H1 (cell line): ENCODE measurements around the gene PRSS12. TPM values are rescaled to one million over a fixed set of nuclear protein-coding genes. Genes with fewer than 3 reads are reported as not detected.

Source experiments
- CTCF ChIA-PET: fragments of 300-600 bp; sonication (Branson Sonifier 250); formaldehyde crosslinking; loops from one replicate; lab custom pipeline; 2021; ENCODE audit not compliant: partially characterized antibody; lab: Charles Lee
- POLR2A ChIA-PET: fragments of 300-600 bp; sonication (Branson Sonifier 250); formaldehyde crosslinking; loops from one replicate; lab custom pipeline; 2021; ENCODE audit warnings: inconsistent platforms; ENCODE audit not compliant: partially characterized antibody; lab: Charles Lee
- DNase-seq, 2 experiments: peaks; one replicate each; pipeline versions ENCODE4 v3.0.0 to v3.0.0-alpha.2; 2010 to 2022; ENCODE audit warnings: low spot score in 2 of 2, low read depth in 1 of 2, mixed read lengths in 1 of 2
- FAIRE-seq: peaks from 2 replicates; lab custom pipeline; 2011; peaks lifted over from hg19 to GRCh38; lab: Jason Lieb, UNC
- H2AFZ ChIP-seq: 2 replicates; pipeline ENCODE4 v1.8.1; 2012; ENCODE audit warnings: low read length, inconsistent platforms
- H2AK5ac ChIP-seq: 2 replicates; pipeline ENCODE4 v1.6.1; 2013; ENCODE audit warnings: low read depth, low read length
- H2BK120ac ChIP-seq: replicated peaks from 2 replicates; pipeline ENCODE3; 2013; ENCODE audit warnings: low read depth, low read length, inconsistent platforms
- H2BK12ac ChIP-seq: 2 replicates; pipeline ENCODE4 v1.6.1; 2013; ENCODE audit warnings: low read depth, low read length
- H2BK15ac ChIP-seq: 2 replicates; pipeline ENCODE4 v1.6.1; 2013; ENCODE audit warnings: low read length
- H2BK20ac ChIP-seq: 2 replicates; pipeline ENCODE4 v1.6.1; 2013; ENCODE audit warnings: low read length
- H2BK5ac ChIP-seq: 2 replicates; pipeline ENCODE4 v1.6.1; 2013; ENCODE audit warnings: low read depth, low read length
- H3K14ac ChIP-seq: 2 replicates; pipeline ENCODE4 v1.6.1; 2013; ENCODE audit warnings: inconsistent platforms; ENCODE audit not compliant: insufficient read length
- H3K18ac ChIP-seq: 2 replicates; pipeline ENCODE4 v1.6.1; 2013; ENCODE audit warnings: low read length; ENCODE audit errors: extremely low read depth
- H3K23ac ChIP-seq: 2 replicates; pipeline ENCODE4 v1.6.1; 2013; ENCODE audit warnings: inconsistent platforms; ENCODE audit not compliant: insufficient read length
- H3K23me2 ChIP-seq: 2 replicates; pipeline ENCODE4 v1.6.1; 2013; ENCODE audit warnings: low read depth, low read length
- H3K27ac ChIP-seq: 2 replicates; pipeline ENCODE4 v1.6.1; 2011; ENCODE audit warnings: low read depth, low read length, inconsistent platforms
- H3K27me3 ChIP-seq, 4 experiments: replicated peaks in 1 of 4; 1 replicate in 1 of 4; 2 replicates in 3 of 4; pipeline versions ENCODE4 v1.6.1 to v1.8.1; 2011 to 2013; ENCODE audit warnings: low read length in 3 of 4, mild to moderate bottlenecking in 3 of 4, inconsistent platforms in 2 of 4, mixed read lengths in 2 of 4, moderate library complexity in 1 of 4; ENCODE audit not compliant: control insufficient read depth in 3 of 4, insufficient read depth in 3 of 4; ENCODE audit errors: extremely low read depth in 1 of 4
- H3K36me3 ChIP-seq, 4 experiments: 2 replicates each; pipeline versions ENCODE4 v1.6.1 to v1.8.1; 2011 to 2013; ENCODE audit warnings: mild to moderate bottlenecking in 4 of 4, low read length in 3 of 4, moderate library complexity in 2 of 4, control low read depth in 1 of 4, inconsistent platforms in 1 of 4; ENCODE audit not compliant: insufficient read depth in 4 of 4, control insufficient read depth in 2 of 4
- H3K4ac ChIP-seq: replicated peaks from 2 replicates; pipeline ENCODE3; 2013; ENCODE audit warnings: low read length, low read depth, mixed read lengths, inconsistent platforms; ENCODE audit not compliant: insufficient read length
- H3K4me1 ChIP-seq, 4 experiments: replicated peaks in 1 of 4; 1 replicate in 1 of 4; 2 replicates in 3 of 4; pipeline versions ENCODE4 v1.6.1 to v1.8.1; 2011 to 2013; ENCODE audit warnings: low read length in 3 of 4, inconsistent platforms in 2 of 4, mixed read lengths in 1 of 4; ENCODE audit not compliant: insufficient read depth in 4 of 4, control insufficient read depth in 3 of 4
- H3K4me2 ChIP-seq, 2 experiments: 2 replicates each; pipeline versions ENCODE4 v1.6.1 to v1.8.1; 2011 to 2013; ENCODE audit warnings: low read depth in 2 of 2, low read length in 2 of 2, control low read depth in 1 of 2, inconsistent platforms in 1 of 2, mild to moderate bottlenecking in 1 of 2; ENCODE audit not compliant: insufficient read depth in 1 of 2
- H3K4me3 ChIP-seq, 4 experiments: fragments of 200-600, 300-600 bp in 1 of 4; sonication (generic), shearing (Covaris generic), sonication (Bioruptor Twin) in 1 of 4; 2 replicates each; pipeline versions ENCODE4 v1.5.1 to v1.8.1; 2011 to 2016; ENCODE audit warnings: low read length in 4 of 4, low read depth in 3 of 4, control low read depth in 2 of 4, inconsistent platforms in 2 of 4, mild to moderate bottlenecking in 2 of 4, mixed read lengths in 1 of 4, moderate library complexity in 1 of 4; ENCODE audit not compliant: insufficient read depth in 2 of 4; ENCODE audit errors: extremely low read depth in 1 of 4
- H3K56ac ChIP-seq: replicated peaks from 2 replicates; pipeline ENCODE3; 2013; ENCODE audit warnings: low read depth, mild to moderate bottlenecking, mixed read lengths, low read length, inconsistent platforms; ENCODE audit not compliant: insufficient read length
- H3K79me1 ChIP-seq: 2 replicates; pipeline ENCODE4 v1.6.1; 2013; ENCODE audit warnings: low read depth, low read length, control low read depth
- H3K79me2 ChIP-seq, 2 experiments: 2 replicates each; pipeline versions ENCODE4 v1.6.1 to v1.8.1; 2012 to 2013; ENCODE audit warnings: low read length in 2 of 2, mild to moderate bottlenecking in 2 of 2, inconsistent platforms in 1 of 2; ENCODE audit not compliant: insufficient read depth in 2 of 2, control insufficient read depth in 1 of 2
- H3K9ac ChIP-seq, 4 experiments: replicated peaks in 1 of 4; 1 replicate in 1 of 4; 2 replicates in 3 of 4; pipeline versions ENCODE4 v1.6.1 to v1.8.1; 2011 to 2013; ENCODE audit warnings: low read depth in 3 of 4, low read length in 3 of 4, control low read depth in 2 of 4, mild to moderate bottlenecking in 2 of 4, moderate library complexity in 2 of 4, inconsistent platforms in 1 of 4; ENCODE audit errors: extremely low read depth in 1 of 4
- H3K9me3 ChIP-seq, 2 experiments: 2 replicates each; pipeline versions ENCODE4 v1.6.1 to v1.8.1; 2012 to 2013; ENCODE audit warnings: mild to moderate bottlenecking in 2 of 2, moderate library complexity in 2 of 2, control low read depth in 1 of 2, inconsistent platforms in 1 of 2, low read depth in 1 of 2, low read length in 1 of 2, mixed read lengths in 1 of 2; ENCODE audit not compliant: insufficient read depth in 2 of 2
- H4K20me1 ChIP-seq, 2 experiments: replicated peaks in 1 of 2; 2 replicates each; pipeline versions ENCODE3 to v1.8.1; 2011 to 2013; ENCODE audit warnings: inconsistent platforms in 2 of 2, low read length in 2 of 2, mild to moderate bottlenecking in 1 of 2; ENCODE audit not compliant: insufficient read depth in 2 of 2, control insufficient read depth in 1 of 2
- H4K5ac ChIP-seq: 2 replicates; pipeline ENCODE4 v1.6.1; 2013; ENCODE audit warnings: low read length, low read depth, mixed read lengths, inconsistent platforms; ENCODE audit not compliant: insufficient read length
- H4K8ac ChIP-seq: 2 replicates; pipeline ENCODE4 v1.8.0; 2013; ENCODE audit warnings: mild to moderate bottlenecking, moderate library complexity, low read length, inconsistent platforms; ENCODE audit not compliant: insufficient read depth; ENCODE audit errors: extremely low read depth
- H4K91ac ChIP-seq: replicated peaks from 2 replicates; pipeline ENCODE3; 2013; ENCODE audit warnings: low read length, mixed read lengths, inconsistent platforms; ENCODE audit not compliant: insufficient read length
- PHF8 ChIP-seq: fragments of 200-600 bp; sonication (generic); conservative IDR thresholded peaks from 2 replicates; pipeline ENCODE4 v1.7.1; 2012; ENCODE audit warnings: low read depth, mild to moderate bottlenecking, inconsistent platforms, low read length, moderate library complexity
- WGBS, 2 experiments: shearing (Covaris generic) in 1 of 2; methylation state at CpG; one replicate each; pipeline versions ENCODE4 v1.1.6 to v1.1.7; 2013 to 2015; ENCODE audit warnings: low lambda C conversion rate in 2 of 2, mixed read lengths in 2 of 2, inconsistent platforms in 1 of 2, low coverage in 1 of 2, missing lambda C conversion rate in 1 of 2; ENCODE audit not compliant: insufficient replicate concordance in 2 of 2, insufficient coverage in 1 of 2, insufficient read length in 1 of 2; ENCODE audit errors: extremely low coverage in 1 of 2, missing lambda C conversion rate in 1 of 2; 5-methylcytosine and 5-hydroxymethylcytosine counted together
- polyA plus RNA-seq, 7 experiments: library from polyadenylated mRNA; depleted of rRNA in 3 of 7; stranded (reverse) in 5 of 7; unstranded in 2 of 7; fragments of >200 nt in 5 of 7; fragments of 200-250 nt in 2 of 7; gene quantifications; 1 replicate in 5 of 7; 2 replicates in 1 of 7; 4 replicates in 1 of 7; pipeline versions ENCODE4 v1.2.1 to v1.2.3, GENCODE V29; 2011 to 2013; ENCODE audit warnings: missing spikeins in 2 of 7, mixed read lengths in 2 of 7
- total RNA-seq: library from RNA; stranded (reverse); fragmentation: NEBNext Ultra II Directional; extraction: Animal tissue kit (Norgen Biotek cat#: 25700); gene quantifications from 2 replicates; pipeline ENCODE4 v1.2.1, GENCODE V29; 2021
- TF ChIP-seq, protein P1 (sequence below): IDR thresholded peaks from 2 replicates; pipeline ENCODE4 v1.6.1; 2012; ENCODE audit warnings: inconsistent platforms

PRSS12 gene
- total and polyA plus RNA-seq, 2 of the 8 experiments (the other 6 are each of a cell fraction or from before 2014, with no cell fraction given), result 2.6 to 9.3 TPM

GRCh38 chr4:118395057-118395644, 42.3 kb upstream of the PRSS12 start:
- Histone ChIP-seq H4K20me1 (no peaks in the 10 kb centered on the region), H3K27me3 (peaks cover 0 to 2% (median 0%) of the 10 kb centered on the region in 4 experiments; a peak in 1 of 7 replicates), H2BK5ac (no peak overlapping the region), H3K36me3 (no peaks in the 10 kb centered on the region), H3K4me2 (no peak overlapping the region), H3K9ac (no peak overlapping the region), H3K9me3 (no peaks in the 10 kb centered on the region), H3K4me3 (no peak overlapping the region), H3K79me2 (no peaks in the 10 kb centered on the region), H3K79me1 (no peaks in the 10 kb centered on the region), H2BK15ac (no peak overlapping the region), H3K56ac (no peak overlapping the region), H3K14ac (no peak overlapping the region), H4K91ac (no peak overlapping the region), H3K4ac (no peak overlapping the region), H2AK5ac (no peak overlapping the region), H4K5ac (no peak overlapping the region), H3K23ac (no peak overlapping the region), H3K27ac (no peak overlapping the region), H3K23me2 (no peaks in the 10 kb centered on the region), H3K18ac (no peak overlapping the region), H2BK20ac (no peak overlapping the region), H2AFZ (no peak overlapping the region), H4K8ac (no peak overlapping the region), H2BK12ac (no peak overlapping the region), H3K4me1 (peaks cover 0 to 11% (median 4%) of the 10 kb centered on the region in 4 experiments; a peak in 3 of 7 replicates), H2BK120ac (no peak overlapping the region)
- POLR2A ChIA-PET, result no interaction called here
- 85% methylated on average over 3 of the region's 3 CpGs; no CpG with 5 or more reads in 1 of the 2 experiments for whole genome bisulfite sequencing, 2 experiments
- DNase-seq (no peak), FAIRE-seq (no peak)
- no peak for TF ChIP-seq PHF8
- TF ChIP-seq, protein P1, sequence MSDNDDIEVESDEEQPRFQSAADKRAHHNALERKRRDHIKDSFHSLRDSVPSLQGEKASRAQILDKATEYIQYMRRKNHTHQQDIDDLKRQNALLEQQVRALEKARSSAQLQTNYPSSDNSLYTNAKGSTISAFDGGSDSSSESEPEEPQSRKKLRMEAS, result no peak
- CTCF ChIA-PET, result interaction anchor here (1.4 kb wide), 1 partner anchor 10 kb away, joined by 5 read pairs; no protein-coding TSS in a partner anchor
